ENCODE results near the gene SPON1.
A peak's percentile ranks its signal among the peaks of the same experiment; 100 is the strongest.

SPON1 gene

DNA sequence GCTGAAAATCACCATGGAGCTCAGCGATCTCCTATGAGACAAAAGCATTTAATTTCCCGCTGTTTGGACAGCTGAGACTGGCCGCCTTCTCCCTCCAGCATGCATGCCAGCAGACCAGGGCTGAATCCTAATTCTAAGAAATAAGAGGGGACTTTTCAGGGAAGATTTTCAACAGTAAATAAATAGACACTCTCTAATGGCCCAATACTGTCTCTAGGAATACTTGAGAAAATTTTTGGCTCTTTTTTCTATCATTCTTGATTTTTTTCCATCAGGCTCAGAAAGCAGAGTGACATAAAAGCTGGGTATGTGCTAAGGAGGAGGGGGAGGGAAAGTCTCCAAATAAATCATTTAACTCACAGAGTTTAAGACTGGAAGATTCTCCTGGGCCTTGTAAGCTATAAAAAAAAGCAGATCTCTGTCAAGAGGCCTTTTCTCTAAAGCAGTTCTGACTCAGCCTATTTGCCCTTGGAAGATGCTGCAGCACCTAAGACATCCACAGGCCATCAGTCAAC is 17.6 kb upstream of the SPON1 start:
- DNase-seq: no peak

DNA sequence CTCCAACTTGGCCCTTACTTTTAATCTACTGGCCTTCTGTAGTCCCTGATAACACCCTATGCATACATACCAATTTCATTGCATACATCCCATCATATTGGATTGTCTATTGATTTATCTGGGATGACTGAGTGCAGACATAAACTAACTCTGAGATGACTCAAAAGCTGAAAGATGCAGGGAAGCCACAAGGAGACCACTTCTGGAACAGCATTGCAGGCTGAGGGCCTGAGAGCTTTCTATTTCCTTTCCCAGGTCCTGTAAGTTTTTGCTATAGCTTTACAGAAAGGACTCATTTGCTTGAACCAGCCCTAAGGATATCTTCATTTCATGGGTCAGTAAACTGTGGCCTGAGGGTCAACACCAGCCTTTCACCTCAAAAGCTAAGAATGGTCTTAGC is 15.1 kb upstream of the SPON1 start:
- no peak for DNase-seq

- no peak for DNase-seq
Observed at GRCh38 chr11:13949876-13950275, 12.6 kb upstream of the SPON1 start.

- no peak for DNase-seq
Observed at GRCh38 chr11:13952221-13952620, 10.3 kb upstream of the SPON1 start.

GRCh38 chr11:13952668-13953067 is 9.9 kb upstream of the SPON1 start:
- no peak for DNase-seq

DNA sequence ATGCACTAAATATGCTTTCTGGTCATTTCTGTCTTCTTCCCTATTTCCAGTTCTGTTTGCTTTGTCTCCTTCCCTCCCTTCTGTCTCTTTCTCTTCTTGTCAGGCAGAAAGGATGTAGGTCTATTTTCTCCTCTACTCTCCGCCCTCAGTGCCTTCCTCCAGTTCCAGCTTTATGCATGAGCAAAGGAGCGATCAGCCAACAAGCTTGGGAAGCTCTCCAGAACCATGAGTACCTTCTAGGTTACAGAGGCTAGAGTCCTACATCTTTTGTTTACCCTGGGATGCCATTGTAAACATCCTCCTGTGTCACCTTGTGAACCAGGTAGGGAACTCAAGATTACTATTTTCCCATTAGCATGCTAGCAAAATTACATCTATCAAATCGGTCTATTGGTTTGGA is 7.9 kb upstream of the SPON1 start:
- no peak for DNase-seq

GRCh38 chr11:13955971-13956421 is 6.5 kb upstream of the SPON1 start:
- DNase-seq: peak; percentile 64

- no peak for DNase-seq
Observed at GRCh38 chr11:13956988-13957387, 5.5 kb upstream of the SPON1 start.

DNA sequence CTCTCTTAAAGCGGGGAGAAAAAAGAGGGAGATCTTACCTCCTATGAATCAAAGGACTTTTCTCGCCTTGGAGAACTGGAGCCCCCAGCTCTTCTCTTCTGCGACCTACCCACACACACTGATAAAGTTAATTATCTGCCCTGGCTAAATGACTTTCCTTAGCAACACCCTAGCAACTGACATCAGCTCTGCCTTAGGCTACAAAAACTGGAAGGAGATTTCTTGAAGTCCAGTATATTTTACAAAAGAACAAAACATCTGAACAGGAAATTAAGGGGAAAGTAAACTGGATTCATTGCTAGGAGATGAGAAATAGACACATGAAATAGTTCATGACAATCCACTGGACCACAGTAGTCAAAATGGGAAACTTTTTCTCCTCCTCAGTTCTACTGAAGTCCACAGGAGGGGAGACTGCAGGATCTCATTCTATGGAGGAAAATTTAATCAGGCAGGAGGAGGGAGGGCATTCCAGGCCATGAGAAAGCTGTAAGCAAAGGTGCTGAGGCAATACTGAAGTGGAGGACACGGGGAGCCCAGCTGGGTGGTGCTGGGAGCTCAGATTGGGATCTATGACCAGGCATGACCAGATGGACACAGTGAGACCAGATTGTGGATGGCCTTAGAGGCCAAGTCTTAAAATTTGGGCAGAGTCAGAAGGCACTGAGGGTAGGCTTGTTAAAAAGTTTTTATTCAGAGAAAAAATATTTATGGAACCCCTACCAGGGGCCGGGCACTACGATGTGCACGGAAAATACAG is 3.7 kb upstream of the SPON1 start:
- DNase-seq: no peak

DNA sequence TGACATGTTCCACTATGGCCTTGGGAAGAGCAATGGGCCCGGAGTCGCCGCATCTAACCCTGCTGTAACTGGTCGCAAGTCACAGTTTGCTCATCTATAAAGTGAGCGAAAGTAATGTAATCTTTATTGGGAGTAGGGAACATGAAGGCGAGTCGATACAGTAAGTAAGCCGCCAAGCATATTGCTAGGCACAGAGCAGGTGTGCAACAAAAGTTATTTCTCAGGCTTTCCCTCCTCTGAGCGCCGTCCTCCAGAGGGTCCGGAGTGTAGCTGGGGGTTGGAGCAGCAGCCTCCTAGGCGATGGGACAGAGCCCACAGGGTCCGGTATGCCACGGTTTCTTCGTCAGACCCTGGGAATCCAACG is 343 bp upstream of the SPON1 start:
- no peak for DNase-seq

DNA sequence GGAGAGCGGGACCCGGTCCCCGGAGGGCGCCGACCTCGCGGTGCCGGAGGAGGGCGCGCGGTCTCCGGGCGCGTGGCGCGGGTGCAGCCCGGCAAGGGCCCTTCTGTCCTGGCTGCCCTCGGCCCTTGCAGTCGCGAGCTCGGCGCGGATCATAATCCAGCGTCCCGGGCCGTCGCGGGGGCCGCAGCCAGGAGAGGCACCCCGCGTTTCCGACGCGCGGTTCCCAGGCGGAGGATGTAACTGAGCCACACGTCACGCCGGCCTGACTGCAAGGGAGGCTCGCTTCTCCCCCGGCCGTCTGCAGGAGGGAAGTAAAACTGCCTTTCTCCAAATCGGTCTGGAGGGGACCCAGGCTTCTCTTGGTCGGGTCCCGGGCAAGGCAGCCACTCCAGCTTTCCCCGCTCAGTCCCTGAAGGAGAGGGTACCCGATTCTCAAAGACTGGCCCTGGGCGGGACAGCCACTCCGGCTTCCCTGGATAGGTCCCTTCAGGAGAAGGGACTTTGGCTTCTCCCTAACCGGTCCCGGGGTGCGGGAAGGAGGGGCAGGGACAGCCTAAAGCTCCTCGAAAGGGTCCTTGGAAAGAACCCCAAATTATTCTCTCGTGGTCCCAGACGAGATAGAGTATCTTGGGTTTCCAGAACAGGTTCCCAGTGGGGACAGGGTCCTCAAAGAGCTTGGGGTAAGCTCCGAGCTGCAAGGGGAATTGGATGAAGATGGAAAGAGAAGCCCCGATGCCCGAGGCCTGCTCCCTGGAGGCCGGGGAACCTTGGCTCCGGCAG is 836 bp downstream of the SPON1 start:
- no peak for DNase-seq

DNA sequence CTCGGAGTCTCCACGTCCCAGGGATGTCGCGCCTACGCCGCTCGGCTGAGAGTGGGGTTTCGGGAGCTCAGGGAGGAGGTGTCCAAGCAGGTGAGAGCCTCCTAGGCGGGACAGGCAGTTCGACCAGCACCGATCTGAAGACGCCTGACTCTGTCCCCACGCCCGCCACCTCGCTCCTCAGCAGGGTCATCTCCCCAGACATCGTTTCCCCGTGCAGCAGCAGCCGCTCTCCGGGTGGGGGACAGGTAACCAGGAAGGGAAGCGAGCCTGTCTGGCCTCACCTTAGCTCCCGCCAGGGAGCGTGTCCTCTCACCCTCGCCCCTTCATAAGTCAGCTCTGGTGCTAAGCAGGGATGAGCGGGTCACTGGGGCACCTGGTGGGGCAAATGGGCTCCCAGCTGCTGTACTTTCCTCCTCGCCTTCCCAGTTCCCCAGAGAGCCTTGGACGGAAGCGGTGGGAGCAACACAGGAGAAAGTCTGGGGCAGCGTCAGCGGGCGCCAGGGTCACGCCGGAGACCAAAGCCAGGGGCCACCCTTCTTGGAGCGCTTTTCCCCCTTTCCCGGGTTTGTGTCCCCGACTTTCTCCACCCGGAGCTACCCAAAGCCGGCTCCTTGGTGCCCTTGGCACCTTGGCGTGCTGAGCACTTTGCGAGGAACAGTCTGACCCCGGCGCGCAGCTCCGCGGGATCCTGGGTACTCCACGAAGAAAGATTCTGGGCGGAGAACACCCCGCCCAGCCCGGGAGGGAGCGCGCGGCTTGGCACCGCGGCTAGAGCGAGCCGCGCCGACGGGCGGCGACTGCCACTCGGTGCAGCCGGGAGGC is 1.6 kb downstream of the SPON1 start:
- DNase-seq: no peak

- no peak for DNase-seq
Observed at GRCh38 chr11:13964771-13965074, 2.2 kb downstream of the SPON1 start.

DNA sequence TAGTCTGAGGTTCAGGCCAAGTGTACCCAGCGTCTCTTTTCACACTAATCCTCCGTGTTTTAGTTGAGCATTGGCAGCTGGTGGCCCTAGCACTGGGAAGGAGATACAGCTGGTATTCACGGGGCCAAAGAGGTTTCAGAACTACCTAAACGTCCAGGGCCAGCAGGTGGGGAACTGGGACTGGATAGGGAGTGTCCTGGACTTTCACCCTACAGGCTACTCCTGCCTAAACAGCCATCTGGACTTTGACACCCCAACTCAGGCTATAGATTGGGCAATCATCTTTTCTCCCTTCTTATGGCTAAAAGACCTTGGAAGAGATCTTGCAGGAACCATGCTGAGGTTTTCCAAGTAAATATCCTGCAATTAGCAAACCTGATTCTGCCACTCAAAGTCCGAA is 2.8 kb downstream of the SPON1 start:
- DNase-seq: no peak

- DNase-seq: no peak
Observed at GRCh38 chr11:13966013-13966412, 3.5 kb downstream of the SPON1 start.

DNA sequence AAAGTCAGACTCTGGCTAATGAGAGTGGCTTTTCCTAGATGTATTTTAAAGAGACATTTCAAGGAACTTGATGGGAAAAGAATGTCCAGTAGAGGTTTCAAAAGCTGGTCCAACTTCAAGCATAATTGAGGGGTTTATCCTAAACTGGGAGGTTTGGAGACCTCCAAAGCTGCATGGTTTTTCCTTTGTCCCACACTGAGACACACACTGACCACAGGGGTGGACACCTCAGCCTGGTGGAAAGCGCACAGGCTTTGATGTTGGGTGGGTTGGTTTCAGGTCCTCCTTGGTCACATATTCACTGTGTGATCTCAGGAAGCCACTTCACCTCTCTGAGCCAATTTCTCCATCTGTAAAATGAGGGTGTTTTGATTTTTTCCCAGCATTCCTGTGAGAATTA is 4.0 kb downstream of the SPON1 start:
- DNase-seq: no peak

DNA sequence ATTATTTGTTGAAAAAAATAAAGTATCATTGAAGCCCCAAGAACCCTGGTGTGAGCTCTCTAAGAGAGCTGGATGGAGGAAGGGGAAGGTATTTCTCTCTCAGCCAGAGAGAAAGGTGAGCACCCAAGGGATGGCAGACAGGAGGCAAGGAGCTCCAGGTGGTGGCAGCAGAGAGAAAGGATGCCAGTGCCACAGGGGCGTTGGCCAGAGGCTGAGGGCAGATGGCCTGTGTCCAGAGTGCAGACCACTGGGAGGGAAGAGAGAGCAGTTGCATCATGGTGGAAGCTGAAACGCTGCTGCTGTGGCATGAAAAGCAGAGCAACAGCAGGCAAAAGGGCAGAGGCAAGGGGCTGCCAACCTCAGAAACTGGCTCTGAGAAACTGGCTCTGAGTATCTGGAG is 8.5 kb downstream of the SPON1 start:
- peak; percentile 20 for DNase-seq

DNA sequence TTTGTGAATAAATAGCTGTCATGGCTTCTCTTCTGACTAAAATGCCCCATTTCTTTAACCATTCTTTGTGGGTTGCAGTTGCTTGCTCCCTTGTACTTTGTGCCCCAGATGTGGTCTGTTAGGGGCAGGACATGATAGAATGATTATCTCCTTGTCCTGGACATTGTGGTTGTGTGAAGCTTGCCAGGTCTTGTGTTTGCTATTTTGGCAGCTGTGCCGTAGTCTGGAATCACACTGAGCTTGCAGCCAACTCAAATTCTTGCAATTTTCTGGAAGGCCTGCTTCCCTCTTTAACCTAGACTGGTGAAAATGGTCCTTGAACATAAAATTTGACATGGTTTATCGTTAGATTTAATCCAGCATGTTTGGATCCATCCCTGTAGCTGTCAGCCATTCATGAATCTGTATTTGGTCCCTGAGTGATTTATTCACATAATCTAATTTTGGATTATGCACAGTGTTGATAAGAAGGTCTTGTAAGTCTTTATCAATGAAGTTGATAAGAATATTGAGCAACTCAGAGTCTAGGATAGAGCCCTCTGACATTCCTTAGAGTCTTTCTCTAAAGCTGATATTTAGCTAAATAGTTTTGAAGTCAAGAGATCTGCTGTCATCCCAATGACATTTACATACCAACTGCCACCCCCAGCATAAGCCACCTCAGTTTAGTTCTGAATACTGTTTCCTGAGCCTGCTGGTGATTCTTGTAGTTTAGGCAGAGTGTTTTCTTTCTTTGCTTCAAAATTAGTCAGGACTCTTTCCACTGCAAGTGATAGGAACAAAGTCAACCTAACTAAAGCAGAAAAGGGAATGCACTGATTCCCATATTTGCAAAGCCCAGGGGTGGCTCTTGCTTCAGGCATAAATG is 9.8 kb downstream of the SPON1 start:
- peak; percentile 35 for DNase-seq

DNA sequence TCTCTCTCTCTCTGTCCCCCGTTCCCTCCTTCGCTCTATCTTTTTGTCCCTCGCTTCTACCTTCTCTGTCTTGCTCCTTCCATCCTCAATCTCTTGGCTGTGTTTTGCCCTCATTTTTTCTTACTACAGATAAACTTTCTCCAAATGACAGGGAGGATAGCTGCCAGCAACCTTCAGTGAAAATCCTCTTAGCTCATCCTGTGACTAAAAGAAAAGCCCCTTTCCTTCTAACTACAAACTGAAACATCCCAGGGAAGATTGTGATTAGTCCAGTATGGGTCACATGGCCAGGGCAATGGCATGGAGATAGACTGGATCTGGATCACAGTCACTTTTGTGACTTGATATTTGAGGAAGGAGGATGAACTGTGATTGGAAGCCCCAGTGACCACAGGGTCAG is 10.4 kb downstream of the SPON1 start:
- no peak for DNase-seq

DNA sequence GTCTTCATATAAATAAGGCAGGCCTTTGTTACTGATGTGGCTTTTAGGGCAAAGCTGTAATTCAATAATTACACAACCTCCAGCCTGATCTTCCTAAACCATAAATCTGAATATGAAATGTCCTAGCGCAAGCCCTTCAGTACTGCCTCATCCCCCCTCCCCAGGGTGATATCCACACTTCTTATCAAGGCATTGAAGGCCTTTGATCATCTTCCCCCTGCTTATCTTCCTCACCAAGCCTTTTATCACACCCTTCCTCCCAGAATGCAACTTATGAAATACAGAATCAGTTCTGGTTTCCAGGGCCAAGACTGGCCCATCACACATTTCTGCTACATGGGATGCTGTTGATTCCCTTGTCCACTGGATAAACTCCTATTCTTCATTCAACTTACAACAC is 12.1 kb downstream of the SPON1 start:
- no peak for DNase-seq

DNA sequence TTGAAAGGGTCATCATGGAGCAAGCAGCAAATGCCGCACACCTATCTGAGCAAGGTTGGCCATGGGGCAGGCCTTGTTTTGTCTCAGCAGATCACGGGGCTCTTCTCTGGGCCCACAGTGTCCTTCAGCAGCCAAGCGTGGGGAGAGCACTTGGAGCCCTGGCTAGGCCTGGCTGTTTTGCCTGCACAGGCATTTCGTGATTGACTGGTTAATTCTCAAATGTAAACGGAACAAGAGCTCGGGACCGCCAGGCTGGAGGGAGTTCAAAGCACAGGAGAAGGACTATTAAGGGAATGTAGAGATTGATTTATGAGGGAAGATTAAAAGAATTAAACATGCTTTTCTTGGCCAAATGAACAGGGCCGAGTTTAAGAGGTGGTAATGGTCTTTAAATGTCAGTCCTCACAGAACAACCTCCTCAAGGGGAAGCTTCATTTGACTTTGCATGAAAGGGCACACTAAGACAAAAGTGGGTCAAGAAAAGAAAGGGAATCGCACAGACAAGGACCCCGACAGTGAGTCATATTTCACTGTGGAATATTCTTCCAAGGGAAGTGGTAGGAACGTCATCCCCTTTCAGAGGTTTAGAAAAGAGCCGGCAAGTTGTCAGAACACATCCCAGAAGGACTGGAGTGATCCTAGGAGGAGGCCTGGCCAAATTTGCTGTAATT is 20.7 kb downstream of the SPON1 start:
- DNase-seq: no peak

Measured in activated CD4-positive, alpha-beta T cell treated with anti-CD3 and anti-CD28 coated beads, Interleukin-2, Interleukin-6, amounts not matched to agents 100 ng/mL and 50 ng/mL, durations not matched to agents 16 hours and 8 hours (primary cell).